Measurements from ENCODE around the gene GHR.

DNA sequence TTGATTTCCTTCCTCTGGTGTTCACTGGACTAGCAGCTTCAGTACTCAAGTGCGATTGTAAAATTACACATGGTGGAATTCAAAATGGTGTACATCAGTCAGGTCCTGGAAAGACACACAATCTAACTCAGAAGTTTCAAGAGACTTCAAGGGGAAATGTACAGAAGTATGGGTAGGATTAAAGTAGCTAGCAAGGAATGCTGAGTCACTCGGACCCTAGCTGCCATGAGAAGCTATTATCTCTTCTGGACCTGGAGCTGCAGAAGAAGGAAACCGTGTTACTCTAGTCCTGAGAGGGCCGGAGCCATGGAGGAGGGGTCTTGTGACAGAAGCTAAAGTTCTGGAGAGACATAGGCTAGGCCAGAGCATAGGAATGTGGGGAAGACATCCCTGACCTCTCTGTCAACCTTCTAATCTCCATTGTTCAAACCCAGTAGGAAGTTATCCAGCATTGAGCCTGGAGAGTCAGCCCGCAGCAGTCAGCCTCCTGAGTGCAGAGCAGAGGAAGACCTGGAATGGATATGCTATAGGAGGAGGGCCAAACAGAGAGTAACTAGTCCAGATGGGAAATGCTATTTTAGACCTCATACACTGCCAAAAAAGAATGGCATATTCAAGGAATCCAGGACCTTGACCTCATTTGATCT is 84.3 kb downstream of the GHR start:
- TF ChIP-seq, protein P1, sequence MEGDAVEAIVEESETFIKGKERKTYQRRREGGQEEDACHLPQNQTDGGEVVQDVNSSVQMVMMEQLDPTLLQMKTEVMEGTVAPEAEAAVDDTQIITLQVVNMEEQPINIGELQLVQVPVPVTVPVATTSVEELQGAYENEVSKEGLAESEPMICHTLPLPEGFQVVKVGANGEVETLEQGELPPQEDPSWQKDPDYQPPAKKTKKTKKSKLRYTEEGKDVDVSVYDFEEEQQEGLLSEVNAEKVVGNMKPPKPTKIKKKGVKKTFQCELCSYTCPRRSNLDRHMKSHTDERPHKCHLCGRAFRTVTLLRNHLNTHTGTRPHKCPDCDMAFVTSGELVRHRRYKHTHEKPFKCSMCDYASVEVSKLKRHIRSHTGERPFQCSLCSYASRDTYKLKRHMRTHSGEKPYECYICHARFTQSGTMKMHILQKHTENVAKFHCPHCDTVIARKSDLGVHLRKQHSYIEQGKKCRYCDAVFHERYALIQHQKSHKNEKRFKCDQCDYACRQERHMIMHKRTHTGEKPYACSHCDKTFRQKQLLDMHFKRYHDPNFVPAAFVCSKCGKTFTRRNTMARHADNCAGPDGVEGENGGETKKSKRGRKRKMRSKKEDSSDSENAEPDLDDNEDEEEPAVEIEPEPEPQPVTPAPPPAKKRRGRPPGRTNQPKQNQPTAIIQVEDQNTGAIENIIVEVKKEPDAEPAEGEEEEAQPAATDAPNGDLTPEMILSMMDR (IDR thresholded peaks at IDR 0.05; ENCODE audit: borderline replicate concordance, extremely low read depth, low read length, poor library complexity, severe bottlenecking), result no peak
- TF ChIP-seq EZH2 (IDR thresholded peaks at IDR 0.05; ENCODE audit: borderline replicate concordance, low read depth, low read length, severe bottlenecking), result no peak

All from DND-41 (cell line).